HTERT RPE-1 (cell line): ENCODE data around the gene DKK1.

ENCODE experiments used
- in situ Hi-C: fragments of 300-500 bp; cut with MboI; formaldehyde crosslinking; loops from 4 replicates; pipeline ENCODE4 v1.14.3; 2020; ENCODE audit warnings: low sequenced_read_pairs

The DKK1 gene

DNA sequence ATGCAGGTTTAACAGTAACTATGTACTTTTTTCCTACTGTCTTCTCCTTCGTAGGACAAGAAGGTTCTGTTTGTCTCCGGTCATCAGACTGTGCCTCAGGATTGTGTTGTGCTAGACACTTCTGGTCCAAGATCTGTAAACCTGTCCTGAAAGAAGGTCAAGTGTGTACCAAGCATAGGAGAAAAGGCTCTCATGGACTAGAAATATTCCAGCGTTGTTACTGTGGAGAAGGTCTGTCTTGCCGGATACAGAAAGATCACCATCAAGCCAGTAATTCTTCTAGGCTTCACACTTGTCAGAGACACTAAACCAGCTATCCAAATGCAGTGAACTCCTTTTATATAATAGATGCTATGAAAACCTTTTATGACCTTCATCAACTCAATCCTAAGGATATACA is 2.4 kb downstream of the DKK1 start:
- in situ Hi-C loops: loop anchor here (25.0 kb wide), 1 partner anchor 171 kb away; no protein-coding TSS in a partner anchor

DNA sequence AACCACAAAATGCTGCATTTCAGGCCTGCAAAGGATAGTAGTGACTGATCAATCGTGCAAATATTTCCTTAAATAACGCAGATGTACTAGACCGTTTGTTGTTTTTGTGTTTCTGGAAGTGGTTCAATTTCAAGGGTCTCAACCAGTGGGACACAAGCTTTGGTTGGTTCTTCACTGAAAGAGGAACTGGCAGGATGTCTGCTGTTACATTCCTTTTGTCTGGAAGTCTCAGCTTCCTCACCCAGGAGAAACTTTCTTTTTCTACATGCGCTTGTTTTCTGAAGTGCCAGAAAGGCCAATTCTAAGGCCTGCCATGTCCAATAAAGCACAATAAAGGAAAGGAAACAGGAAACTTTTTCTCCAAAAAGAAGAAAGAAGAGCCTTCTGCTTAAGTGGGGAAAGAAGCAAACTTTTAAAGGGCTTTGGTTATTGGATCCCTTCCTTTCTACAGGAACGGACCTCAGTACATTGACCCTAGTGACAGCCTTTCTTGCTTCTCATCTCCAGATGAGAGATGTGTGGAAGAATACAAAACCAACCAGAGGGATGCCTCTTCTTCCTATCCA is 4.1 kb downstream of the DKK1 start:
- in situ Hi-C loops: loop anchor here (25.0 kb wide), 1 partner anchor 169 kb away; no protein-coding TSS in a partner anchor

GRCh38 chr10:52318822-52319464 is 4.9 kb downstream of the DKK1 start:
- in situ Hi-C loops: loop anchor here (25.0 kb wide), 1 partner anchor 168 kb away; no protein-coding TSS in a partner anchor

- in situ Hi-C loops: loop anchor here (25.0 kb wide), 1 partner anchor 167 kb away; no protein-coding TSS in a partner anchor
These were observed 5.8 kb downstream of the DKK1 start for GRCh38 chr10:52319926-52320325.

DNA sequence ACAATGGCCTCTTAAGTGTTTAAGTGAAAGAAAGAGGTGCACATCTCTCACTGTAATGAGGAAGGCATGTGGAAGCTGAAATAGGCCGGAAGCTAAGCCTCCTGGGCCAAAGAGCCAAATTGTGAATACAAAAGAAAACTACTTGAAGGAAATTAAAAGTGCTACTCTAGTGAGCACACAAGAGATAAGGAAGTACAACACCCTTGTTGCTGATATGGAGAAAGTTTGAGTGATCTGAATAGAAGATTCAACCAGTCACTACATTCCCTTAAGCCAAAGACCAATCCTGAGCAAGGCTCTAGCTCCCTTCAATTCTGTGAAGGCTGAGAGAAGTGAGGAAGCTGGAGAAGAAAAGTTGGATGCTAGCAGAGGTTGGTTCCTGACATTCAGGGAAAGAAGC is 8.2 kb downstream of the DKK1 start:
- in situ Hi-C loops: loop anchor here (25.0 kb wide), 1 partner anchor 165 kb away; no protein-coding TSS in a partner anchor

DNA sequence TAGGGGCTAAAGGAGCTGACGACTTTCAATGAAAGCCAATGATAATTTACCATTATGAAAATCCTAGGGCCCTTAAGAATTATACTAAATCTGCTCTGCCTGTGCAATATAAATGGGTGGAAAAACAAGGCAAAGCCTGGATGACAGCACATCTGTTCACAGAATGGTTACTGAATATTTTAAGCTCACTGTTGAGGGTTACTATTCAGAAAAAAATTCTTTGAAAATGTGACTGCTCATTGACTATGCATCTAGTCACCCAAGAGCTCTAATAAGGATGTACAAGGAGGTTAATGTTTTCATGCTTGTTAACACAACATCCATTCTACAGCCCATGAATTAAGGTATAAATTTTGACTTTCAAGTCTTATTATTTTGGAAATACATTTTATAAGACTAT is 8.9 kb downstream of the DKK1 start:
- in situ Hi-C loops: loop anchor here (25.0 kb wide), 1 partner anchor 164 kb away; no protein-coding TSS in a partner anchor

GRCh38 chr10:52326382-52326781 is 12.3 kb downstream of the DKK1 start:
- in situ Hi-C loops: no loop called here

DNA sequence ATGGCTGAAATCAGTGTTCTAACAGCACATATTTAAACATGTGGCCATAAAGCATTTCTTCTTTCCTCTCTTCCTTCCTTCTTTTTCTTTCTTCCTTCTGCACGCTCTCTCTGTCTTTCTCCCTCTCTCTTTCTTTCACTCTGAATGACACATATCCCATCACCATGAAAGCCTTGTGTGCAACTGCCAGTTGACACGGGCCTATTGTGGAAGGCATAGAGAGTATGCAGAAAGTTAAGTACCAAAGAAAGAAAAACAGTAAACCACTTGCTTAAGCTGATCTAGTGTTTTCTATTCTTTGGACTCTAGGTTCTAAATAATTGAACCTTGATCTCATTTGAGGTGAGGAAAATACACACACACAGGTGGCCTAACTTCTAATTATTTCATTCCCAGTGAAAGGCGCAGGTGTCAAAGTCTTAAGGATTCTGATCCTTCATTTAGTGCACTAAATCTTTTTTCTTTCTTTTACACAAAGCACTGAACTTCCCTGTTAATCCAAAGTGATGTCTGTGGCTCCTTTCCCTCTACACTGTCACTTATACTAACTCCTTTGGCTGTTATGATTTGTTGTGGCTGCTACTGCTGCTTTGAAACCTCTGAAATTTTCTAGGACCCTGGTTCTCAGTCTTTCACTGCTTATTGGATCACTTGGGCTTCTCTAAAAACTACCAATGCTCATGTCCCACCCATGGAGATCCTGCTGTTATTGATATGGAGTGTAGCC is 17.7 kb downstream of the DKK1 start:
- in situ Hi-C loops: no loop called here

GRCh38 chr10:52332815-52333214 is 18.7 kb downstream of the DKK1 start:
- in situ Hi-C loops: no loop called here

DNA sequence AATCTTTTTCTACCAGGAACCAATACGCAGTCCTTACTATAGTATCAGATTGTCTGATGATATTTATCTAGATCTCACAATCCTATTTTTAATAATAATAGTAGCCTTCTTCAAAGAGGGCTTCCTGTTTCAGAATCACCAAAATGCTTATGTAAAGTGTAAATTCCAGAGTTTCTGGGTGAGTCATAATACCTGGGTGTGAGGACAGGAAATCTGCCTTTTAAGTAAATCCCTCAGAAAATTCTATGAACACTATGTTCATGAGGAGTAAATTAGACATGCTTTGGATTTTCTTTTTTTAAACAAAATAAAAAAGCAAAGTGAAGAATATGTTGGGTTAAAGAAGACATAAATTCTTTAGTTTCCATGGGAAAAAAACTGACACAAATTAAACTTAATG is 20.5 kb downstream of the DKK1 start:
- in situ Hi-C loops: no loop called here

DNA sequence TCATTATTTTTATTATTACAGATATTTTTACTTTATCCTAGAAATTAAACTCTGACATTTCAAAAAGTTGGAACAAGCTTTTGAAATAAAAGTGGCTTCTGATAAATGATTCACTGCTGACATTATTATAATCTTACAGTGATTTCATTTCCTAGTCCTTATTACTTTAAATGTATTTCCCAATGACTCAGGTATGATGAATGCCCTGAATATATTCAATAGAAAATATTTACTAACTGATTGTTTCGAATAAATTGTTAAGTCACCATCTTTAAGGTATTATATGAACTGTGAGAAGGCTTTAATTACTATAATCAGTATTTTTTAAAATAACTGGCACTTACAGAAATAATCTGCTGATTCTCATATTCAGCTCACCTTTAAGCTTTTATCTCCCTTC is 21.6 kb downstream of the DKK1 start:
- in situ Hi-C loops: no loop called here

DNA sequence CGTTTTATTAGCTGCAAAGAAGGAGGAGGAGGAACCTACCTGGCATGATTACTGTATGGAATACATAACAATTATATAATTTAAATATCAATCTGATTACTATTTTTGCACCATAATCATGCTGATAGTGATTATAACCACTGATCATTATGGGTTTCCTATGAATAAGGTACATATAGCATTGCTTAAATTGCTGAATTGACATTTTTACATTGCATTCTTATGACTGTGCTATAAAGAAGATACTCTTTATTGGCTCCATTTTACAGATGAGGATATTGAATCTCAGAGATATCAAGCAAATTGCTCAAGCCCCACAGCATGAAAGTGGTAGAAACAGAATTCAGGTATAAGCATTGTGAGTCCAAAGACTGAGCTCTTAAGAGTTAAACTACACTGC is 23.1 kb downstream of the DKK1 start:
- in situ Hi-C loops: no loop called here

- in situ Hi-C loops: no loop called here
These were observed 29.4 kb downstream of the DKK1 start for GRCh38 chr10:52343439-52343838.

DNA sequence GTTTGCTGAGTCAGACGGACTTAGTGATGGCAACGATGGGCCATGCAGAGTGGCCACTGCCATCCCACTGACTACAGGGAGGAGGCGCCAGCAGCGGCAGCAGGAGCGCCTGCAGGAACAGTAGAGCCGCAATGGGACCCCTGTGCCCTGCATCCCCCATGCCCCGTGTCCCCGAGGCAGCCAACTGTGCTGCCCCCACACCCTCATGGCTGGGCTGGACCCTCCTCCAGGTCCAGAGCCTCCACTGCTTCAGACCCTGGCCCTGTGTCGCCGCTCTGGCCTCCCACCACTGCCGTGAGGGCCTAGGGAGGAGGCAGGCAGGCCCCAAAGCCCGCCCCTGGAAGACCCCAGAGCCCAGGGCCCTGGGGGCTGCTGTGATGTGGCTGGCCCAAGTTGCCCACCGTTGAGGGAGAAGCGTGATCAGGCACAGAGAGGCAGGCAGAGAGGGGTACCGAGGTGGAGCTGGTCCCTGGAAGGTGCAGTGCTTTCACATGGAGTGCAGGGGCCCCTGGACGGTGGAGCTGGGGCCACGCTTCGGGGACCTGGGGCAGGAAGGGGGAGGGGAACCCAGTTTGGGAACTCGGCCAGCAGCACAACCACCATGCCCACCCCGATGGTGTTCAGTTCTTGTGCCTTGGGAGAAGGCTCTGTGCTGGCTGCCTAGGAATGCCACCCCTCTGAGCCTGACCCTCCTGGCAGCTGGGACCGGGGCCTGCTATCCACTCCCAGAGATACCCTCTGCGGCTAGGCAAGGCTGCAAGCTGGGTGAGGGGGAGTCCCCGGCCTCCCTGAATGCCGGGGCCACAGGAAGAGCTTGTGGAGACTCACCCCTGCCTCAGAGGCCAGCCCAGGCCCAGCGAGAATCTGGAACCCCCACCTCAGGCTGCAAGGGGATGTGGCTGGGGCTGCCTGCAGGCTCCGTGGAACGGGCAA is 32.6 kb downstream of the DKK1 start:
- in situ Hi-C loops: no loop called here

DNA sequence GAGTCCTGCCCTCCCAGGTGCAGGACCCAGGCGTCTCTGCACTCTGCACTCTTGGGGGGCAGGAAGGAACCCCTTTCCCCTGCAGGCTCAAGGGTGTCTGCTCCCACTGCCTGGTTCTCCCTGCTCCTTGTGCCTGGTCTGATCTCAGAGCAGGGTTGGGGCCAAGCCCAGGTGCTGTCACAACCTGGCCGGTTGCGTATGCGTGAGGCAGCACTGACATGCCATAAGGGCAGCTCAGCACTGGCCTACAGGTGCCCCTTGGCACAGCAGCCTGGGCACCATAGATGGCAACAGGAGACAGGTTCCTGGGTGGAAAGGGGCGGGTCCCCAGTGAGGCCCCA is 33.2 kb downstream of the DKK1 start:
- in situ Hi-C loops: no loop called here

DNA sequence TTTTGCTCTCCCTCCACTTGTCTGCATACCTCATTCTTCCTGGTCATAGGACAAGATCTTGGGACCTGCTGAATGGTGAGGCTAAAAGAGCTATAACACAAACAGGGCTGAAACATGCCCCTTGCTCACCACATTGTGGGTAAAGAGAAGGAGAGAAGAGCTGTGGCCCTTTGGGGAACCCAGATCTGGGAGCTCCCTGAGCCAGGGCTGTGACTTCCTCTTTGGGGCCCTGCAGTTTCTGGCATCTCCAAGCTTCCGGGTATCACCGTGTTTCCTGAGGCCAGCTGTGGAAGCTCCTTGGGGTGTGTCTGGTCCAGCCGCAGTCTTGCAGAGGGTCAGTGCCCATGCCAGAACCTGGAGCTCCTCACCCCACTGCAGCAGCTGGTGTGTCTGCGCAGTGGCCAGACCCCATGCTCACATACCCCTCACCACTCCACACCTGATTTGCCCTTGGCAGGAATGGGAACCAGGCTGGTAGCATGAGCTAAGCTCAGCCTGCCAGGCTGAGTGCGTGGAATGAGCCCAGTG is 34.0 kb downstream of the DKK1 start:
- in situ Hi-C loops: no loop called here

- in situ Hi-C loops: no loop called here
These were observed 37.8 kb downstream of the DKK1 start for GRCh38 chr10:52351914-52352330.

- in situ Hi-C loops: no loop called here
These were observed 39.1 kb downstream of the DKK1 start for GRCh38 chr10:52353205-52353604.

- in situ Hi-C loops: no loop called here
These were observed 39.9 kb downstream of the DKK1 start for GRCh38 chr10:52353960-52354394.

GRCh38 chr10:52357971-52358370 is 43.9 kb downstream of the DKK1 start:
- in situ Hi-C loops: no loop called here

DNA sequence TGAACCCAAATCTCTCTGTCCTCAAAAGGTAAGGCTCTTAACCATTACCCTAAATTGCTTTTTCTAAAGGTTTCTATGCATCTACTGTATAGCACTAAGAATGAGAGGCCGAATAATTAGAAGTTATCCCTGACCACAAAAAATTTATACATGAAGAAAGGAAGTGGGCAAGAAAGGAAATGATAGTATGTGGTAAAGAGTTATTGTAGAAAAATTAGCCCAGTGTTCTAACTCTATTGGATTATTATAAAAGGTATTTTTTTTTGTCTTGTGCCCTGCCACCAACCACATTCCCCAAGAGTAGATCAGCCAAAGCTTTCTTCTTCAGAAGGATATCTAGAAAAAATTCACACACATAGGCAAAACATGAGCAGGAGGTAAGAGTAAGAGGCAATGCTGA is 45.4 kb downstream of the DKK1 start:
- in situ Hi-C loops: no loop called here
